Endothelial cell (in vitro differentiated cells): ENCODE results near the gene FIBCD1. TPM values are rescaled to one million over a fixed set of nuclear protein-coding genes. Genes with fewer than 3 reads are reported as not detected.
"Not testable (repeated sequence)": the region's sequence is repeated elsewhere in the genome, so short reads cannot be mapped to it uniquely, and the experiment has no call there.

ENCODE experiments used
- DNase-seq: peaks from one replicate; pipeline ENCODE4 v3.0.0; 2021; ENCODE audit warnings: low spot score
- H3K27ac Mint-ChIP-seq: one replicate; pipeline ENCODE4 v1.8.0; 2021; ENCODE audit warnings: mixed read lengths, inconsistent platforms; ENCODE audit not compliant: unreplicated experiment
- H3K27me3 Mint-ChIP-seq: one replicate; pipeline ENCODE4 v1.8.0; 2021; ENCODE audit warnings: mild to moderate bottlenecking, moderate library complexity, mixed read lengths, inconsistent platforms; ENCODE audit not compliant: unreplicated experiment
- H3K36me3 Mint-ChIP-seq: one replicate; pipeline ENCODE4 v1.8.0; 2021; ENCODE audit warnings: mild to moderate bottlenecking, low read depth, mixed read lengths, inconsistent platforms; ENCODE audit not compliant: unreplicated experiment
- H3K4me1 Mint-ChIP-seq: one replicate; pipeline ENCODE4 v1.8.0; 2021; ENCODE audit warnings: mild to moderate bottlenecking, mixed read lengths, inconsistent platforms; ENCODE audit not compliant: unreplicated experiment
- H3K4me3 Mint-ChIP-seq: one replicate; pipeline ENCODE4 v1.8.0; 2021; ENCODE audit warnings: mild to moderate bottlenecking, mixed read lengths, inconsistent platforms; ENCODE audit not compliant: unreplicated experiment
- H3K9me3 Mint-ChIP-seq: one replicate; pipeline ENCODE4 v1.8.0; 2021; ENCODE audit warnings: mixed read lengths, inconsistent platforms; ENCODE audit not compliant: unreplicated experiment
- total RNA-seq: library from RNA; stranded (reverse); fragmentation: NEBNext Ultra II Directional; extraction: Animal tissue kit (Norgen Biotek cat#: 25700); gene quantifications from one replicate; pipeline ENCODE4 v1.2.1, GENCODE V29; 2021; ENCODE audit not compliant: unreplicated experiment
- TF ChIP-seq, protein P1 (sequence below): fragments of 200-600 bp; sonication (generic); IDR thresholded peaks from one replicate; pipeline ENCODE4 v1.5.0; 2021; ENCODE audit warnings: antibody characterized with exemption; ENCODE audit not compliant: unreplicated experiment

Gene FIBCD1
- total RNA-seq, 1 donor from 2014 or later = 0.33 TPM

DNA sequence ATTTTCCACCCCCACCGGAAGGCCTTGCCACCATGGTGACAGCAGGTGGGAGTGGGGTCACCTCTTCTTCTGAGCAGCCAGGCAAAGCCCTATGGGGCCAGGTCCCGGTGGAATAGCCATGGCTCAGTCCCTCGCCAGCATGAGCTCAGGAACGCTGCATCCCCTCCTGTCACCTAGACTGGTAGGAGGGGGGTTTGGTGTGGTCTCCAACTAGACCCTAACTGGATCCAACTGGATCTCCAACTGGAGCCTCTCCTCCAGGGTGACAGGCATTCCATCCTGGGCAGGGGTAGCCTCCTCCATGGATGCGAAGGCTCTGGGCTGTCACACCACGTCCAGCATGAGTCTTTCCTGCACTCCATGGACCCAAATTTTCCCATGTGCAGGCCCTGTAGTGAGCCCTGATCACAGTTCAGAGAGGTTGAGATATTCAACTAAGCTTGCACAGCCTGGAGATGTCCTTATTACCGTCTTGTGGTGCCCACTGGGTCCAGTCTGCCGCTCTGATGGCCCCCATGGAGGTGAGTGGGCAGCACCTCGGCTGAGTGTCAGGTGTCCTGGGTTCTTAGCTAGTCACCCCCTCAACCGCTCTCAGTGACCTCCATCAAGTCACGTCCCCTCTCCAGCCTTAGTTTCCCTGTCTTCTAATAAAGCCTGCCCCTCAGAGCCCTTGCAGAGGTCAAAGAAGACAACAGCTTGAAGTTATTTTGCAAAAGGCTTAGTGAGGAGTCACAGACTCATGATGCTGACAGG, 18.6 kb upstream of the FIBCD1 start:
- H3K4me3 Mint-ChIP-seq = no peak overlapping the region
- no peak overlapping the region for H3K27ac Mint-ChIP-seq
- peaks cover 4% of the 10 kb centered on the region for H3K36me3 Mint-ChIP-seq
- H3K4me1 Mint-ChIP-seq = no peaks in the 10 kb centered on the region
- DNase-seq = no peak
- H3K27me3 Mint-ChIP-seq = peaks cover 9% of the 10 kb centered on the region
- peaks cover 5% of the 10 kb centered on the region for H3K9me3 Mint-ChIP-seq
- TF ChIP-seq, protein P1, sequence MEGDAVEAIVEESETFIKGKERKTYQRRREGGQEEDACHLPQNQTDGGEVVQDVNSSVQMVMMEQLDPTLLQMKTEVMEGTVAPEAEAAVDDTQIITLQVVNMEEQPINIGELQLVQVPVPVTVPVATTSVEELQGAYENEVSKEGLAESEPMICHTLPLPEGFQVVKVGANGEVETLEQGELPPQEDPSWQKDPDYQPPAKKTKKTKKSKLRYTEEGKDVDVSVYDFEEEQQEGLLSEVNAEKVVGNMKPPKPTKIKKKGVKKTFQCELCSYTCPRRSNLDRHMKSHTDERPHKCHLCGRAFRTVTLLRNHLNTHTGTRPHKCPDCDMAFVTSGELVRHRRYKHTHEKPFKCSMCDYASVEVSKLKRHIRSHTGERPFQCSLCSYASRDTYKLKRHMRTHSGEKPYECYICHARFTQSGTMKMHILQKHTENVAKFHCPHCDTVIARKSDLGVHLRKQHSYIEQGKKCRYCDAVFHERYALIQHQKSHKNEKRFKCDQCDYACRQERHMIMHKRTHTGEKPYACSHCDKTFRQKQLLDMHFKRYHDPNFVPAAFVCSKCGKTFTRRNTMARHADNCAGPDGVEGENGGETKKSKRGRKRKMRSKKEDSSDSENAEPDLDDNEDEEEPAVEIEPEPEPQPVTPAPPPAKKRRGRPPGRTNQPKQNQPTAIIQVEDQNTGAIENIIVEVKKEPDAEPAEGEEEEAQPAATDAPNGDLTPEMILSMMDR = no peak

DNA sequence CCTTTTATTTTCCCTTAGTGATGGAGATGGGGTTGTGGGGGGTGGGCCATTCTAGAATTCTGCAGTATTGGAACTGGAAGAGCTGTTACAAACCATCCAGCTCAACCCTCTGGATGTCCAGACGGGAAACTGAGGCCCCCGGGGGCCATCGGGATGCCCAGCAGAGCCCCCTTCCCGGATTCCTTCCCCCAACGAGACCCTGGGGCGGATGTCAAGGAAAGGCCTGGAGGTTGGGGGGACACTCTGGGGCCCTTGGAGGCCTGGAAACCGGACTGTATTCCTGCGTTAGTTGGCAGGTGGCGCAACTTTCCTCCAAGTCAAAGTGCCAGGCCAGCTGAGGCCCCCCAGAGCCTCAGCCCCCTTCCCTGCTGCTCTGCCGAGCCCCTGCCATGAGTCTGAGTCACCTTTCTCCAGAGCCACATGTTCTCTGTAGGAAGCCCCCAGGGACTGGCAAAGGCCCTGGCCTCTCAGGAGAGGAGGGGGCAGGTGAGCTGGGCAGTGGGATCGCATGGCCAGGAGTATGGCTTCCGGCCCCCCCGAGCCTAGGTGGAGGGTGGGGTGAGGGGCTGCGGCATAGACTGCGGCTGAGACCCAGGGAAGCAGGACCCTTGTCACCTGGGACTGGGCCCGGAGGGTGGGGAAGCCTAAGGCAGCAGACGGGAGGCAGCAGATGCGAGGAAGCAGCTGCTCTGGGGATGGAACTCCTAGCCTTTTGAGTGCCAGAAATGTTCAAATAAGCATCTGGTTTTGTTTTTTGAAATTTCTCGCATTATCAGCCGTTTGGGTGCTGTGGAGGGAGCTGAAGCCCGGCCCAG, 17.8 kb upstream of the FIBCD1 start:
- no peak overlapping the region for H3K4me3 Mint-ChIP-seq
- peaks cover 10% of the 10 kb centered on the region for H3K27me3 Mint-ChIP-seq
- H3K27ac Mint-ChIP-seq = no peak overlapping the region
- H3K9me3 Mint-ChIP-seq = peaks cover 5% of the 10 kb centered on the region
- H3K36me3 Mint-ChIP-seq = peaks cover 4% of the 10 kb centered on the region
- TF ChIP-seq, protein P1 = no peak
- no peak for DNase-seq
- no peaks in the 10 kb centered on the region for H3K4me1 Mint-ChIP-seq

DNA sequence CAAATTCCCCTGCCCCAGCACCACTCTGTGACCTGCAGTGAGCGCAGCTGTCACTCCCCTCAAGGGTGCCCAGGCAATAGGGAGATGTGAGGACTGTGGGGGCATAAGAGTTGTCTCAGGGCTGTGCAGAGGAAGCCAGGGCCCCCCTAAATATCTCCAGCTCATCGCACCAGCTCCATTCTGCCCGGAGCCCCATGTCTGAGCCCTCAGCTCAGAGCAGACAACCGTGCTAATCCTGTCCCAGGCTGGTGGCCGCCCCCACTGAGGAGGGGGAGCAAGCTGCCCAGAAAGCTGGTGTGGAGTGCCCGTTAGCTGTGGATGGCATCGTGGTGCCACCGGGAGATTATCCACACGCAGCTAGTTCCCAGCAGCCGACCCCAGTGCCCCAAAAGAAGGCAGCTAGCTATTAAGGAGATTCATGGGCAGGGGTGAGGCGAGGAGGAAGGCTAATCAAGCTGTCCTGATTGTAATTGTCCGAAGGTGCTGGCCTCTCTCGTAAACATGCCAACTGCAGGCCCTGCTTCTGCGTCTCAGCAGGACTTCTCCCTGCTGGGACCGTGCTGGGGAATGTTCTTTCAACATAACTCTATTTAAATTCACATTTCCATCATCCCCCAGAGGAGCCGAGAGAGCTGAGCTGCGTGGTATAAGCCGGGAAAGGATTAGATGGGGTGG, 17.0 kb upstream of the FIBCD1 start:
- TF ChIP-seq, protein P1 = no peak
- Mint-ChIP-seq H3K4me3 (no peak overlapping the region), H3K27me3 (peaks cover 8% of the 10 kb centered on the region), H3K27ac (no peak overlapping the region), H3K9me3 (peaks cover 5% of the 10 kb centered on the region), H3K36me3 (peaks cover 4% of the 10 kb centered on the region), H3K4me1 (no peaks in the 10 kb centered on the region)
- no peak for DNase-seq

DNA sequence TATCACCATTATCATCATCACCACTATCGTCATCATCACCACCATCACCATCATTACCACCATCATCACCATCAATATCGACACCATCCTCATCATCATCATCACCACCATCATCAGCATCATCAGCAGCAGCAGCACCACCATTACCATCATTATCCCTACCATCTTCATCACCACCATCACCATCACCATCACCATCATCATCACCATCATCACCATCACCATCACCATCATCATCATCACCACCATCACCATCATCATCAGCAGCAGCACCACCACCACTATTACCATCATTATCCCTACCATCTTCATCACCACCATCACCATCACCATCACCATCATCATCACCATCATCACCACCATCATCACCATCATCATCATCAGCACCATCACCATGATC, 15.9 kb upstream of the FIBCD1 start:
- not testable (repeated sequence) for H3K27ac Mint-ChIP-seq, H3K9me3 Mint-ChIP-seq, H3K27me3 Mint-ChIP-seq, DNase-seq, H3K4me3 Mint-ChIP-seq, H3K4me1 Mint-ChIP-seq, H3K36me3 Mint-ChIP-seq

DNA sequence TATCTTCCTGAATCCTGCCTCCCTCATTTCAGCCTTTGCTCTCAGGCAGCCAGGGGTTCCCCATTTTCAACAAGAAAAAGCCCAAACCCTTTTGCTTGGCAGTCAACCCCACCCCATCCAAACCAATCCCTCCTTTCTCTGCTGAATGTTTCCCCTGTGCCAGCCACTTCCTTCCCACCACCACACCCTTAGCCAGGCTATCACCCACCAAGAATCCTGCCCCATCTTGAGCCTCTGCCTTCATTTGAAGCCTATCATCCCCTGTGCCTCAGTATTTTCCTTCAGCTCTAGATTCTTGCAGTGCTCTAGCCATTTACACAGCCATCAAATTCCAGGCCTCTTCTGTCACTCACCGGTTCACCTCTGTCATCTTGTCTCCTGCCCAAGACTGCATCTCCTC, 15.3 kb upstream of the FIBCD1 start:
- H3K9me3 Mint-ChIP-seq = peaks cover 5% of the 10 kb centered on the region
- H3K27ac Mint-ChIP-seq = no peak overlapping the region
- peaks cover 6% of the 10 kb centered on the region for H3K27me3 Mint-ChIP-seq
- no peaks in the 10 kb centered on the region for H3K4me1 Mint-ChIP-seq
- TF ChIP-seq, protein P1 = no peak
- no peak overlapping the region for H3K4me3 Mint-ChIP-seq
- peaks cover 4% of the 10 kb centered on the region for H3K36me3 Mint-ChIP-seq
- DNase-seq = no peak
